H9 (cell line): ENCODE data around the gene NACC2. TPM values are rescaled to one million over a fixed set of nuclear protein-coding genes. Genes with fewer than 3 reads are reported as not detected.

Experiments
- DNase-seq: peaks from one replicate; pipeline ENCODE4 v3.0.0-alpha.2; 2017
- H2AFZ ChIP-seq: one replicate; pipeline ENCODE4 v1.6.1; 2013; ENCODE audit warnings: mild to moderate bottlenecking, low read length, control low read depth, moderate library complexity
- H2AK5ac ChIP-seq: 2 replicates; pipeline ENCODE4 v1.6.1; 2013; ENCODE audit warnings: low read length, control low read depth, mixed read lengths; ENCODE audit not compliant: insufficient read length
- H2BK120ac ChIP-seq: one replicate; pipeline ENCODE4 v1.6.1; 2013; ENCODE audit warnings: low read depth, mild to moderate bottlenecking, low read length, control low read depth, inconsistent platforms; ENCODE audit not compliant: poor library complexity, severe bottlenecking
- H2BK12ac ChIP-seq: 2 replicates; pipeline ENCODE4 v1.6.1; 2013; ENCODE audit warnings: low read length, control low read depth, mixed read lengths, low read depth; ENCODE audit not compliant: insufficient read length
- H2BK15ac ChIP-seq: 2 replicates; pipeline ENCODE4 v1.6.1; 2013; ENCODE audit warnings: low read depth, low read length, control low read depth
- H2BK20ac ChIP-seq: one replicate; pipeline ENCODE4 v1.6.1; 2013; ENCODE audit warnings: low read depth, mild to moderate bottlenecking, low read length, control low read depth, inconsistent platforms; ENCODE audit not compliant: poor library complexity, severe bottlenecking
- H2BK5ac ChIP-seq: 2 replicates; pipeline ENCODE4 v1.6.1; 2013; ENCODE audit warnings: low read length, control low read depth, mixed read lengths; ENCODE audit not compliant: insufficient read length
- H3K14ac ChIP-seq: 2 replicates; pipeline ENCODE4 v1.6.1; 2013; ENCODE audit warnings: low read length, control low read depth; ENCODE audit not compliant: insufficient read depth
- H3K18ac ChIP-seq: 2 replicates; pipeline ENCODE4 v1.6.1; 2013; ENCODE audit warnings: low read depth, mild to moderate bottlenecking, mixed read lengths, low read length, control low read depth; ENCODE audit not compliant: insufficient read length
- H3K23ac ChIP-seq: 2 replicates; pipeline ENCODE4 v1.6.1; 2013; ENCODE audit warnings: low read length, control low read depth, mixed read lengths, low read depth; ENCODE audit not compliant: insufficient read length
- H3K23me2 ChIP-seq: 2 replicates; pipeline ENCODE4 v1.6.1; 2013; ENCODE audit warnings: low read depth, mild to moderate bottlenecking, mixed read lengths, low read length, control low read depth; ENCODE audit not compliant: insufficient read length, poor library complexity, severe bottlenecking
- H3K27ac ChIP-seq: 2 replicates; pipeline ENCODE4 v1.5.1; 2013; ENCODE audit warnings: low read length, control low read depth, mixed read lengths, low read depth; ENCODE audit not compliant: insufficient read length
- H3K27me3 ChIP-seq: 2 replicates; pipeline ENCODE4 v1.6.1; 2013; ENCODE audit warnings: low read length, control low read depth, inconsistent platforms; ENCODE audit not compliant: insufficient read depth
- H3K4ac ChIP-seq: 2 replicates; pipeline ENCODE4 v1.6.1; 2013; ENCODE audit warnings: low read depth, mild to moderate bottlenecking, control low read depth, inconsistent platforms, low read length, moderate library complexity
- H3K4me1 ChIP-seq: 2 replicates; pipeline ENCODE4 v1.6.1; 2013; ENCODE audit warnings: low read length, control low read depth, inconsistent platforms; ENCODE audit not compliant: insufficient read depth
- H3K4me2 ChIP-seq: 2 replicates; pipeline ENCODE4 v1.6.1; 2013; ENCODE audit warnings: low read length, control low read depth, mixed read lengths; ENCODE audit not compliant: insufficient read length, insufficient read depth
- H3K56ac ChIP-seq: 2 replicates; pipeline ENCODE4 v1.6.1; 2013; ENCODE audit warnings: low read depth, mild to moderate bottlenecking, mixed read lengths, low read length, control low read depth; ENCODE audit not compliant: insufficient read length
- H3K79me1 ChIP-seq: 2 replicates; pipeline ENCODE4 v1.6.1; 2013; ENCODE audit warnings: low read depth, mild to moderate bottlenecking, moderate library complexity, low read length, control low read depth, inconsistent platforms; ENCODE audit not compliant: insufficient read depth, poor library complexity, severe bottlenecking
- H3K79me2 ChIP-seq: 2 replicates; pipeline ENCODE4 v1.6.1; 2013; ENCODE audit warnings: low read length, control low read depth, inconsistent platforms; ENCODE audit not compliant: insufficient read depth
- H3K9ac ChIP-seq: 2 replicates; pipeline ENCODE4 v1.6.1; 2013; ENCODE audit warnings: low read length, control low read depth, mixed read lengths; ENCODE audit not compliant: insufficient read length; ENCODE audit errors: extremely low read depth
- H3K9me3 ChIP-seq: one replicate; pipeline ENCODE4 v1.6.1; 2013; ENCODE audit warnings: low read depth, low read length, inconsistent platforms; ENCODE audit not compliant: control insufficient read depth
- H3T11ph ChIP-seq: one replicate; pipeline ENCODE4 v1.6.1; 2013; ENCODE audit warnings: mild to moderate bottlenecking, low read length, control low read depth, inconsistent platforms
- H4K20me1 ChIP-seq: one replicate; pipeline ENCODE4 v1.6.1; 2013; ENCODE audit not compliant: control insufficient read depth, insufficient read length, insufficient read depth
- H4K5ac ChIP-seq: 2 replicates; pipeline ENCODE4 v1.6.1; 2013; ENCODE audit warnings: low read depth, mild to moderate bottlenecking, mixed read lengths, low read length, control low read depth; ENCODE audit not compliant: insufficient read length
- H4K8ac ChIP-seq: replicated peaks from 2 replicates; pipeline ENCODE4 v1.6.1; 2013; ENCODE audit warnings: low read length, control low read depth, mixed read lengths, low read depth; ENCODE audit not compliant: insufficient read length
- H4K91ac ChIP-seq: 2 replicates; pipeline ENCODE4 v1.6.1; 2013; ENCODE audit warnings: low read depth, mild to moderate bottlenecking, moderate library complexity, mixed read lengths, low read length, control low read depth; ENCODE audit not compliant: insufficient read length
- H3K27ac Mint-ChIP-seq, 3 experiments: 2 replicates in 2 of 3; 3 replicates in 1 of 3; pipeline ENCODE4 v1.8.0; 2020 to 2021; ENCODE audit warnings: mixed read lengths in 3 of 3, mild to moderate bottlenecking in 1 of 3, moderate library complexity in 1 of 3
- H3K27me3 Mint-ChIP-seq: 2 replicates; pipeline ENCODE4 v1.8.0; 2021; ENCODE audit warnings: low read depth, mild to moderate bottlenecking, moderate library complexity, mixed read lengths
- H3K36me3 Mint-ChIP-seq, 3 experiments: 2 replicates in 2 of 3; 3 replicates in 1 of 3; pipeline ENCODE4 v1.8.0; 2020 to 2021; ENCODE audit warnings: low read depth in 3 of 3, mixed read lengths in 3 of 3; ENCODE audit not compliant: insufficient read depth in 1 of 3
- H3K4me1 Mint-ChIP-seq, 2 experiments: 2 replicates each; pipeline ENCODE4 v1.8.0; 2020; ENCODE audit warnings: mixed read lengths in 2 of 2
- H3K4me3 Mint-ChIP-seq, 2 experiments: 2 replicates in 1 of 2; 3 replicates in 1 of 2; pipeline ENCODE4 v1.8.0; 2020 to 2021; ENCODE audit warnings: mild to moderate bottlenecking in 2 of 2, mixed read lengths in 2 of 2, moderate library complexity in 1 of 2
- H3K9me3 Mint-ChIP-seq, 2 experiments: 2 replicates in 1 of 2; 3 replicates in 1 of 2; pipeline ENCODE4 v1.8.0; 2020; ENCODE audit warnings: mild to moderate bottlenecking in 2 of 2, mixed read lengths in 2 of 2, moderate library complexity in 1 of 2
- CTCF ChIP-seq: fragments of 200-600 bp; sonication (generic); conservative IDR thresholded peaks from 3 replicates; pipeline ENCODE4 v1.8.0; 2021; ENCODE audit warnings: antibody characterized with exemption, mild to moderate bottlenecking
- WGBS: extraction: QIAGEN DNeasy Blood & Tissue Kit; methylation state at CpG from one replicate; pipeline ENCODE4 v1.1.7; 2013; ENCODE audit warnings: missing lambda C conversion rate, low lambda C conversion rate, mixed read lengths; ENCODE audit not compliant: insufficient read length; ENCODE audit errors: extremely low coverage; 5-methylcytosine and 5-hydroxymethylcytosine counted together
- total RNA-seq: library from RNA; stranded (reverse); gene quantifications from 2 replicates; pipeline ENCODE4 v1.2.1, GENCODE V29; 2021

The NACC2 gene
- total RNA-seq, 1 experiment from 2014 or later, result 11.5 TPM

- no peak overlapping the region for H3K4me3 Mint-ChIP-seq
- H2AK5ac ChIP-seq, result no peak overlapping the region
- H3K18ac ChIP-seq, result no peak overlapping the region
- no peak overlapping the region for H2AFZ ChIP-seq
- H4K91ac ChIP-seq, result no peak overlapping the region
- H3K4me1 ChIP-seq, result no peaks in the 10 kb centered on the region; the same call in 1 of the 2 replicates
- no CpG with 5 or more reads among the region's 7 CpGs for WGBS
- H3K79me2 ChIP-seq, result no peaks in the 10 kb centered on the region
- no peaks in the 10 kb centered on the region for H3K27me3 ChIP-seq
- no peaks in the 10 kb centered on the region for H3K27me3 Mint-ChIP-seq
- no peak overlapping the region for H3K23ac ChIP-seq
- H4K20me1 ChIP-seq, result no peaks in the 10 kb centered on the region
- H3K56ac ChIP-seq, result no peak overlapping the region
- no peak overlapping the region for H3K14ac ChIP-seq
- H2BK15ac ChIP-seq, result no peak overlapping the region
- H2BK12ac ChIP-seq, result no peak overlapping the region
- H3K9me3 ChIP-seq, result no peaks in the 10 kb centered on the region
- H3K36me3 Mint-ChIP-seq, result 0 out of 7 replicates have a peak, but pooled peaks cover 0 to 4% (median 0%) of the 10 kb centered on the region in 3 experiments
- H3T11ph ChIP-seq, result no peak overlapping the region
- H3K4me2 ChIP-seq, result no peak overlapping the region
- no peaks in the 10 kb centered on the region for H3K79me1 ChIP-seq
- no peak for DNase-seq
- no peak for TF ChIP-seq CTCF
- H3K27ac Mint-ChIP-seq, result no peak overlapping the region
- no peak overlapping the region for H2BK120ac ChIP-seq
- H3K9ac ChIP-seq, result no peak overlapping the region
- H3K4ac ChIP-seq, result no peak overlapping the region
- H3K4me1 Mint-ChIP-seq, result peaks cover 49 to 70% of the 10 kb centered on the region in 2 experiments
- H3K9me3 Mint-ChIP-seq, result no peaks in the 10 kb centered on the region; a peak in 1 of 5 replicates
- H4K5ac ChIP-seq, result no peak overlapping the region
- H4K8ac ChIP-seq, result no peak overlapping the region
- no peak overlapping the region for H3K27ac ChIP-seq
- H3K23me2 ChIP-seq, result no peaks in the 10 kb centered on the region
- no peak overlapping the region for H2BK5ac ChIP-seq
- H2BK20ac ChIP-seq, result no peak overlapping the region
These were observed 88.9 kb downstream of the NACC2 start for GRCh38 chr9:136006169-136006568.
